HG03354 (cell line): ENCODE data around the gene E2F6.

Source experiments
- ATAC-seq: cut with Tn5 transposase; IDR thresholded peaks from one replicate; pipeline ENCODE4 v1.9.1; 2021; ENCODE audit warnings: mild to moderate bottlenecking; ENCODE audit not compliant: unreplicated experiment, poor library complexity, severe bottlenecking

E2F6 gene

DNA sequence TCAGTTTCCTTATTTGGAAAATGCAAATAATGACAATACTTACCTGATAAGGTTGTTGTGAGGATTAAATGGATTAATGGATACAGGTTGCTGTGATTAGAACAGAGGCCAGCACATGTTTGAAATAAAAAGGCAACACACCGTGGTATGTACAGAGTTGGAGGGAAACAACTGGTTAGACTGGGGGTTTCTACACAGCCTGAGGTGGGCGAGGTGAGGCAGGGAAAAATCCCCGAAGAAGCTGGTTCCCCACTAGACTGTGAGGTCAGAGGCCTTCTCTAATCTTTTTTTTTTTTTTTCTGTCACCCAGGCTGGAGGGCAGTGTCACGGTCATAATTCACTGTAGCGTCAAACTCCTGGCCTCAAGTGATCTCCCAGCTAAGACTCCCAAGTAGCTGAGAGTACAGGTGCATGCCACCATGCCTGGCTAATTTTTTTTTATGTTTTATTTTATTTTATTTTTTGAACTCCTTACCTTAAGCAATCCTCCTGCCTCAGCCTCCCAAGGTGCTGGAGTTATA, 1.2 kb upstream of the E2F6 start:
- ATAC-seq, result no peak

DNA sequence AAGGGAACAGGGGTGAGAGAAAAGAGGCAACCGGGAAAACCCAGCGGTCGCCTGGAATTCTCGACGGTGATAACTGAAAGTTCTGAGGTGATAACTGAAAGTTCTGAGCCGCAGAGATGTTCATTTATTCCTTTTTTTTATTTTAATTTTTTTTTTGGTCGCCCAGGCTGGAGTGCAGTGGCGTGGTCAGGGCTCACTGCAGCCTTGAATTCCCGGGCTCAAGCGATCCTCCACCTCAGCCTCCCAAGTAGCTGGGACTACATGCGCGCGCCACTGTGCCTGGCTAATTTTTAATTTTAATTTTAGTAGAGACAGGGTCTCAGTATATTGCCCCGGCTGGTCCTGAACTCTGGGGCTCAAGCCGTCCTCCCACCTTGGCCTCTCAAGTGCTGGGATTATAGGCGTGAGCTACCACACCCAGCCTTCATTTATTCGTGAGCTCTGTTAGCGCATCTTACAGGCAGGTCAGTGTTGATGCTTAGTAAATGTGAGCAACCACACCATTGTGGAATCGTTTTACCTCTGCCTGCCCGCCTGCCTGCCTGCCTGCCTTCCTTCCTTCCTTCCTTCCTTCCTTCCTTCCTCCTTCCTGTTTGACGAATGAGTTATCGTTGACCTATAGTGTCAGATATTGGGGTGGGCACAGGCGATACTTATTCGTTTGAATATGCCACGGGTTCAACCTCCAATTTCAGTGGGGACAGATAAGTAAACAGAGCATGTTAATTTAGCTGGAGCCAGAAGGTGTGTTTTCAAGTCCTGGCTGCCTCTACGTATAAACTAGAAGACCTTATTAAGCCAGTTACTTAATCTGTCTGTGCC, 557 bp upstream of the E2F6 start:
- peak; percentile 23 for ATAC-seq

DNA sequence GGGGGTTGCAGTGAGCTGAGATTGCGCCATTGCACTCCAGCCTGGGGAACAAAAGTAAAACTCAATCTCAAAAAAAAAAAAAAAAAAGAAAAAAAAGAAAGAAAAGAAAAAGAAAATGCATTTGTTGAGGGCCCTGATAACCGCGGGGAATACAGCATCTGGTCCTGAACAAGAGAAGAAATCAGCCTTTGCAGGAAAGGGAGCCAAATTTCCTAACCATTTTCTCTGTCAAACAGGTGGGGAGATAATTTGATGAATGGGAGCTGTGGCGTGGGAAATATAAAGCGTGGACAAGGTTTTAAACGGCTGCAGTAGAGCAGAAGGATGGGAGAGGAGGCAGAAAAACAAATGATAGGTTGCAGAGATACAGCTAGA, 864 bp downstream of the E2F6 start:
- no peak for ATAC-seq

DNA sequence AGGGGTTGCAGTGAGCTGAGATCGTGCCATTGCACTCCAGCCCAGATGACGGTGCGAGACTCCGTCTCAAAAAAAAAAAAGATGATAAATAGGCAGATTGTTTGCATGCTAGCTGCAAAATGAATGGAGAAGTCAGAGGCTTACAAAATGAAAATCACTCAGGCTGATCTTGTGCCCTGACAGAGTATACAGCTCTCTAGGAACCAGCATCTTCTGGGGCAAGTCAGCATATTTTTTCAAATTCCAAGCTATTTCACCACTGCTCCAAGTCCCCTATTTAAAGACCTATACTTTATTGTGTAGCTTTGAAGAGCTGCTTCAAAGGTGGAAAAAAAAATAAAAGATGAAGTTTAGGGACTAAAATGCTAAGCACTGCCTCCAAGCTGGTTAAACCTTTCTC, 6.1 kb downstream of the E2F6 start:
- ATAC-seq, result no peak

DNA sequence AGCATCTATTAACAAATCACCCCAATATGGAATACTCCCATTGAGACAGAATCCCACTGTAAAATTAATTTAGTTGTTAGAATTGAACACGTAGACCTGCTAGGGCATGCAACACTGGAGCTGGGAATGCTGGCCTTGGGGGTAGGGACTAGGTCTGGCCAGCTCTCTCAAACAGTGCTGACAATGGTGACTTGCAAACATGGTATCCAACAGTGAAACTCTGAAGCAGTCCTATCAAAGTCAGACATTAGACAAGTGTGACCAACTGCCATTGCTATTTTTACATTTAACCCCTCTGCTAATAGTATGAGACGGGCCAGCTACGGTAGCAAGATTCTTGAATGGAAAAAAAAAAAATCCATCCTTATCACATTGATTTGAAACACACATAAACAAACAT, 7.2 kb downstream of the E2F6 start:
- ATAC-seq, result no peak

DNA sequence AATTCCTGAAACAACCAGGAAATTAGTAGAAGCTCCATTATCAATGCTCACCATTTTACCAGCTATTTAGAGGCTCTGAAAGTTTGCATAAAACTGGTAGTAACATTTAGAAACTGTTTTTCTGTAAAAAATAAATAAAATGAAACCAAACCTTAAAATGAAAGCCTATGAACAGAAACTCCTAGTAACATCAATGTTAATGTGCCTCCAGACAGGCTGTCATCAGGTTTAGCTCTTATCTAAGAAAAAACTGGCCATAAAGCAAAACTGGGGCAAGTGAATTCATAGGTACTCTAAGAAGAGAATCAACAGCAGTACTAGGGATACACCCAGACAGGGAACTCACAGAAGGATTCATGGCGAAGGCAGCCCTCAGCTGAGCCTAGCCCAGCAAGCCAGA, 8.0 kb downstream of the E2F6 start:
- no peak for ATAC-seq

DNA sequence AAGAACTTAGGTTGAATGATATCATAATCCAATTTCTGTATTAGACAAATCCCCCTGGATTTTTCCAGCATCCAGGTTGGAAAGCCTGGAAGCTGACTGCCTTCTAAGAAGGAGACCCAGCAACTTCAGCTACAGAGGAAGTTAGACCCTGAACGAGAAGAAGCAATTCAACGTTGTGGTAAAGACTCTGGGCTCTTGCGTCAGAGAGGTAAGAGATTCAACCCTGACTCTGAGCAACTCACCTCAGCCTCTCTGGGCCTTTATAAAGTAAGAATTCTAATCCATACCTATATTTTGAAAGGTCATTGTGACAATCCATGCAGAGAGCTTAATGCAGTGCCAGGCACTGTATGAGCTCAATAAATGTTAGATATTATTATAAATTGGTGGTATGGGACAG, 9.7 kb downstream of the E2F6 start:
- ATAC-seq, result no peak

DNA sequence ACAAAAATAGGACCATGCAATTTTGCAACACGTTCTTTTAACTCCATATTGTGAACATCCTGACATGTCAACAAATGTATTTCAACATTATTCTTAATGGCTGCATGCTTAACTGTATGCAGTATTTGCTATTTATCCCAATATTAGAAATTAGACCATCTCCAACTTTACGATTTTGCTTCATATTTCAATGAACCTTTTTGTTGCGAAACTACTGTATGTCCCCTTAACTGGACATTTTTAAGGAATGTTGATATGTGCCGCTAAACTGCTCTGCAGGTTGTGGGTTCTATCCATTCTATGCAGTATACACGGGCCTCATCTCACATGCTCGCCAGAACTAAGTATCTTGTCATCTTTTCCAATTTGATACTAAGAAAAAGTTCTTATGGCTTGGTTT, 11.1 kb downstream of the E2F6 start:
- ATAC-seq, result no peak

DNA sequence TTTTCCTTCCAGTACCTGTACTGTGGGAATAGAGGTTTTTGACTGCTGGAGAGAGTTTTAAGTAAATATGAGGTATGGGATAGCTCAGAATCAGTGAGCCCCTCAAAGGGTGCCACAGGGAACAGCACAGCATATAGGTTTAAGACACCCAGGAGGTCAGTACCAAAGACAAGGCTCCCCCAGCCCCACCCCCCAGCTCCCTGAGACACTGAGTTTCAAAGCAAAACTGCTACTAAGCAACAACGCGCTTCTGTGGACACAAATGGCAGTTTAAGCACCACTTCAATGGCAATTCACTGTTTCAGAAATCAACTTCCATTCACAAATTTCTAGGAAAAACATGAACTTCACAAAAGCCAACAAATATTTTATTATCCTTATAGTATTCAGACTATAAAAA, 15.2 kb downstream of the E2F6 start:
- no peak for ATAC-seq

DNA sequence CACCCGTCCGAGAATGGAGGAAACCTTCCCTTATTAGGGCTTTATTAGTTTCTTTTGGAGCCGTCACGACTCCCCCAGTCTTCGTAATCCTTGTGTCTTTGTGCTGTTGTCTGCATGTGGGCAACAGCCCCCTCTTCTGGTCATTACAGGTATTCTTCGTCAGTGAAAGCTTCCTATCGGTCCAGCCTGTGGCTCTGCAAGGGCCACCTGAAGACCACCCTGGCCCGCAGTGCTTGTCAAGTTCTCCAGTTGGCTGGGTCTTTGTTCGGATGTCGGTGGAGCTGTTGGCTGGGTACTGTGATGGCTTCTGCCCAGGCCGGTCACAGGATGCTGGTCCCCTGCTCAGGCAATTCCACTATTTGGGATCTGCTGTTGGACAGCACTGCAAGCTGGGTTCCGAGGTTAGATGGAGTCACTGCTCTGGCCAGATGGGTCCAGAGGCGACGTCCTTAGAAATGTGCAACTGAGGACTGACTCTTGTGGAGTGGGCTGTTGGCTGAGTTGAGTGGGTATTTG, 19.2 kb downstream of the E2F6 start:
- peak; percentile 50 for ATAC-seq

DNA sequence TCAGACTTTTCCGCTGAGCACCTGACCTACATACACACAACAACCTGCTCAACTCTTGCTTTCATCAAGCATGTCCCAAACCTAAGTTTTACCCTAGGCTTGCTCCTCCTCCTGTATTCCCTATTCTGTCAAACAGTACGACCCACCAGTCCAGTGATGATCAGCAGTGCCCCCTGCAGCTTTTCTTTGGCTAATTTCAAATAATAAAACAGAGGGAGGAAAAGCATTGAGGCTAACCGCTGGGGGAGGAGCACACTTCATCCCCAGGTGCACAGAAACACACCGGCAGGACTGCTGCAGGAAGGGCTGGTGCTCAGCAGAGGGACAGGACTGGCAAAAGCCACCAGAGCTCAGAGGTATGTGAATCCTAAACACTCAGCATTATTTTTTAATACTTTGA, 21.2 kb downstream of the E2F6 start:
- ATAC-seq, result no peak

DNA sequence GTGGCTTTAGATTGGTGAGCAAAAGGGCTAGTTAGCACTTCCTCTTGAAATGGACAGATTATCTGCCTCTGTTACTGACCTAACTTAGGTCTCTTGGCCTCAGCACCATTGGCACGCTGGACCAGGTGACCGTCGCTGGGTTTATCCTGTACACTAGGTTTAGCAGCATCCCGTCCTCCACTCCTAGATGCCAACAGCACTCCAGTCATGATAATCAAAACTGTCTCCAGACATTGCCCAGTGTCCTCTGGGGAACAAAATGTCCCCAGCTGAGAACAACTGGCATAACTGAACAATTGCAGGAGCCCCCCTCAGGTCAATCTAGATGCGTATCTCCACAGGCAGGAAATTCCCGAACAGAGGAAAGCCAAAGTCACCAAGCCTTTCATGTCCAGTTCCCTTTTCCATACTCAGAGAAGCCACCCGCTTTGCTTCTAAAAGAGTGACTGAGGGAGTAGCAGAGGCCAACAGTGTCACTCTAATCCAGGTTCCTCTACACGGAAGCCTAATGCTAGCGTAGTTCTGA, 27.3 kb downstream of the E2F6 start:
- no peak for ATAC-seq

DNA sequence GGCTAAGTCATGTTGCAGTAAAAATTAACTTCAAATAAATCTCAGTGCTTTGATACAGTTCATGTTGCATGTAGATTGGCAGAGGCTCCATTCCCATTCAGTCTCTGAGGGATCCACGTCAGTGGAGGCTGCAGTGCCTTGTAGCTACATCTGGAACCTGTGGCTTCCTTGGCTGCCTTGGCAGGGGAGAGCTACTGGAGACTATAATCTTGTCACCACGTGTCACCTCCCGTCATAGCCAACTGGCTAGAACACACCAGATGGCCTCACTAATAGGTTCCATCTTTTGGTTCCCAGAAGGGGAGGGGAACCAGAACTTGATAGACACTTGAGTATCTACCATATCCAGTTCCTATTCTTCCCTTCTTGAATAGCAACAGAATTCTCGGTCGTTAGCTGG, 28.4 kb downstream of the E2F6 start:
- ATAC-seq, result no peak

DNA sequence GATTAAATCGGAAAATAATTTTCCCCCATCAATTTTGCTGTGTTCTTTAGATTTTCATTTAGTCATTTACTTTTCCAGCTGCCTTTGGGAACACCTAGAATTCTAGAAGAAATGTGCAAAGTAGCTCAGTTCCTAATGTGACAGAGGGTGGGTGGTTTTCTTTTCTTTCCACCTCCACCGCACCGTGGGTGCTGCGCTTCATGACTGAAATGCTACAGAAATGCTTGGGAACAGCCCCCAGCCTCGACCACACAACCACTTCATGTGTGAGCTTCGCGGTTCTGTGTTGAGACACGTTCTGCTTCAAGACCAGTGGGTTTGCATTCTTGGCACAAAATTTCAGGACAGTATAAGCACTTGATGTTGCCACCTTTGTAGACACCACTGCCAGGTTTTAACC, 30.9 kb downstream of the E2F6 start:
- ATAC-seq, result no peak

DNA sequence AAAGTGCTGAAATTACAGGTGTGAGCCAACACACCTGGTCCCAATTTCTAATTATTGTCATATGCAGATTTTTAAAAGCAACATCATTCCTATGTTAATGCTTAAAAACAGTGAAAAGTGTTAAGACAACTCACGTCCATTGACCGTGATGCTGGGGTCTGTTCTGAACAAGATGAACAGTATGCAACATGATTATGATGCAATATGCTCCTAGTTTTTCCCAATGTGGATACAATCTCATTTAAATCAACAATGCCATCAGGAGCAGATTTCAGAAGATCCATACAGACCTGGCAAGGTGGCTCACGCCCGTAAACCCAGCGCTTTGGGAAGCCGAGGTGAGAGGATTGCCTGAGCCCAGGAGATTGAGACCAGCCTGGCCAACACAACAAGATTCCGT, 31.5 kb downstream of the E2F6 start:
- no peak for ATAC-seq

DNA sequence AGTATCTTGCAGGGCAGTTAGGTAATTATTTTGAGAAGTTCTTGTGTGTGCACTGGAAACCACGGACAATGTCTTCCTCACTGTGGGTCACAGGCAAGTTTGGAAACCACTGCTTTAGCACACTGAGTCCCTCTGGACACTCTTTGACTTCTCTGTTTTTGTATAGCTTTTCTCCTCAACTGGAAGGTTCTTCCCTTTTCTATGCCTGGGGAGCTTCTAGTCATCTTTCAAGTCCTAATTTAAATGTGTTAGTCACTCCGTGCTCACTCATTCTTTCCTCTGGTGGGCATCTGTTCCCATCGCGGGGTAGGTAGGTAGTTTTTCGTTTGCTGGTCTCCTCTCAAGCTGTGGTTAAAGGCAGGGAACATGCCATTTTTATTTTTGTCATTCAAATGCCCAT, 32.1 kb downstream of the E2F6 start:
- no peak for ATAC-seq

DNA sequence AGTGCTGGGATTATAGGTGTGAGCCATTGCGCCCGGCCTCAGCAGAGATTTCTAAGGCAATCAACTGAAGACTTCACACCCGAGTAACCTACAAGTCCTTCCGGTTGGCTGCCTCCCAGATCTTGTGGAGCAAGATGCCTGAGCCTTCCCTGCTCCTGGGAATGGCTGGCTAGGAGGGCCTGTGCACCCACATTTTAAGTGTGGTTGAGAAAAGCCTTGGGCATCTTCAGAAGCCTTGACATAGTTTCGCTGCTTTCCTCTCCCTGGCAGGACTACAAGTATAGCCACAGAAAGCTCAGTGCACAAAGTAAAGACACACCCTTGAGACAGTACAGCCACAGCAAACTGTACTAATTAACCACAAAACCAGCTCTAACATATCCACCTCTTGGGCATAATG, 35.2 kb downstream of the E2F6 start:
- no peak for ATAC-seq

DNA sequence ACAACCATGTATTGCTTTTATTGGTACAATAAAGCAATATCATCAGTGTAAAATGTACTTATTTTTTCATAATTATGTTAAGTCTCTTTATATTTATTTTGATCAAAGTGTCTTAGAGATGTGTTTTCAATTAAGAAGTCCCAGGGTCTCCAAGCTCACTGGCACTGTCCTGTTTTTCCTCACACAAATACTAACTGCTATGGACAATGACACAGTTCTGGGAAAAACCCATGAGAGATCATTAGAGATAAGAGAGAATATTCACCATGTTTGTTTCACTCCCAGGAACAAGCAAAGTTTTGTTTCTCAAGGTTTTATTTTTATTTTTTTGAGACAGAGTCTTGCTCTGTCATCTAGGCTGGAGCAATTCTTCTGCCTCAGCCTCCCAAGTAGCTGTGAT, 38.7 kb downstream of the E2F6 start:
- no peak for ATAC-seq

DNA sequence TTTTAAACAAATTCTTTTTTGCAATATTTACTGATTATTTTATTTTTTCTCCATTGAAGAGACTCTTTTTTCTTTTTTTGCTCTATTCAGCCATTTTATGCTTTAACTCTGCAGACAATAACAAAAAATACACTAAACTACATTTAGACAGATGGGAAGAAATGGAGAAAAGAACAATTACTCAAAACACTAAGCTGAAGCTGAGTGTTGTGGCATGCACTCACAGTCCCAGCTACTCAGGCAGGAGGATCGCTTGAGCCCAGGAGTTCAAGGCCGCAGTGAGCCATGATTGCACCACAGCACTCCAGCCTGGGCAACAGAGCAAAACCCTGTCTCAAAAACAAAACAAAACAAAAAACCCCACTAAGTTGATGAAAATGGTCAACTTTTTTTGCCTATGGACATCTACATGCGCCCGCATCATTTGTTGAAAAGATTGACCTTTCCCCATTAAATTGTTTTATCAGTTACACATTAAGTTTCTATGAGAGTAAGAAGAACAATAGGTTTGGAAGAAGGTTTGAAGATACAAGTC, 43.0 kb downstream of the E2F6 start:
- no peak for ATAC-seq

DNA sequence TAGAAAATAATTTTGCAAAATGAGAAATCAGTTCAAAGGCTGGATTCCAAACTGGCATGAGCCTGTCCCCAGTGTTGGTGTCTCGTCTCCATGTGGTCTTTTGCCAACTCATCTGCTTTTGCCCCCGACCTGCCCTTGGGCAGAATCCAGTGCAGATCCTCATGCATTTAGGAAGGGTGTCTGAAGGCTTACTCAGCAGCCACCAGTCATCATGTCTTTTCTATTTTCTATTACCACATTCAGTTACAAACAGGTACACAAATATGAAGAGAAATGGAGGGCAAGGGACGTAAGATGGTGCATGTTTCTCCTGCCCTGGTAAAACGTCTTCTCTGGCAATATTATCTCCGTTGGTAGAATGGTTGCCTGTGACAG, 43.5 kb downstream of the E2F6 start:
- ATAC-seq, result no peak

DNA sequence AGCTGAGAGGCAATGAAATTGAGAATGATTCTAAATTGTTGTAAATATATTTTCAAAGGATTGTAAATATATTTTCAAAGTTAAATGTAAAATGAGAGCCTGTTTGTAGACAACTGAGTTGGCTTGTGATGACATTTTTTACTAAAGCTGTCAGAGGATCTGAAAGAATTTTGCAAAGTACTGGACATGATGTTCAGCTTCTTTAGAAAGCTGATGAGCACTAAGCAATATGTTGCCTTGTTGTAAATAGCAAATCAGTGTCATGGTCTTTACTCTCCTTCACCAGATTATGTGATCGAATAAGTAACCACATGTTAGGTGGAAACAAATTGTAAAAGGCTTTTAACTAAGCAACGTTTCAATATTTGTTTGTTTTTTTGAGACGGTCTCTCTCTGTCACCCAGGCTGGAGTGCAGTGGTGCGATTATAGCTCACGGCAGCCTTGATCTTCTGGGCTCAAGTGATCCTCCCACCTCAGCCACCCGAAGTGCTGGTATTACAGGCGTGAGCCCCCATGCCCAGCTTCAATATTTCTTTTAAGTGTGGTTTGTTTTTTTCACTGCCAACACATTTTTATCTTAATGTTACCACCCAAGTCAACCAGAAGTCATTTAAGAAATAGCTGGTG, 44.0 kb downstream of the E2F6 start:
- no peak for ATAC-seq
